Neural progenitor cell (in vitro differentiated cells): ENCODE results near the gene UTP11.

ENCODE experiments used
- EZH2 ChIP-seq: fragments of 200-600 bp; sonication (generic); IDR thresholded peaks from 2 replicates; pipeline ENCODE4 v1.6.1; 2017; ENCODE audit warnings: antibody characterized with exemption, mild to moderate bottlenecking, moderate library complexity
- EZH2phosphoT487 ChIP-seq: fragments of 200-600 bp; sonication (generic); IDR thresholded peaks from 2 replicates; pipeline ENCODE4 v1.6.1; 2017; ENCODE audit warnings: antibody characterized with exemption
- TF ChIP-seq, protein P1 (sequence below): fragments of 200-600 bp; sonication (generic); IDR thresholded peaks from 2 replicates; pipeline ENCODE4 v1.5.1; 2017; ENCODE audit warnings: antibody characterized with exemption, mild to moderate bottlenecking

DNA sequence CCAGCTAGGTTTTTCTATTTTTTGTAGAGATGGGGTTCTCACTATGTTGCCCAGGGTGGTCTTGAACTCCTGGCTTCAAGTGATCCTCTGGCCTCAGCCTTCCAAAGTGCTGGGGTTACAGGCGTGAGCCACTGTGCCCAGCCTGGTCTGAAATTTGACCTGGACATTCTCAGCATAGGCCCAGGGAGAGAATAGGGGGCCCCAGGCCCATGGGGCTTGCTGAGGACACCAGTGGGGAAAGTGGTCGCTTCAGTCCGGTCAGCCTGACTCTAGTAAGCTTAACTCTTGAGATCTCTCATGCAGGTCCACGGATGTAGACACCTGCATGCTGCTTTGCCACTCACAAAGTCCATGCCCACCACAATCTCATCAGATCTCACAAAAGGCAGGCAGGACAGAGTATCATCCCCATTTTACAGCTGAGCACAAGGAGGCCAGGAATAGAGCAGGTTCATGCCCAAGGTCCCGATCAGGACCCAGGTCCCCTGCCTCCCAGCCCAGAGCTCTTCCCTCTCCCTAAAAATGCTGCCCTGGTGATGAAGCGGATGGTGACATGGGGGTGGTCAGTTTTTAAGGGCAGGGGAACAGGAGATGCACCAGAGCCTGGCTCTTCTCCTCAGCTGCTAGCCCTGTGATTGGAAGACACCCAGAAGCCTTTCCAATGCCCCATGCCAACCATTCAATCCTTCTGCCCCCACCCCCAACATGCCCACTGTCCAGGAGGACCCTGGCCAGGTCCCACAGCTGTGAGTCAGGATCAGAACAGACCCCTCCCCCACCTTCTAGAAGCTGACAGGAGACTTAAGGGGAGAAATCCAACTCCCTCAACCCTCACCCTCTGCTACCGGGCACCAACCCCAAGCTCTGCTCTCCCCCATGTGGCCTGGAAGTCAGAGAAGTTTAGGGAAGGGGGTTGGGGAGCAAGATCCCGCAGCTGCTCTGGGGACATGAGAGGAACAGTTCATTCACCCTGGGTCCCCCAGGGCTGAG, 9.0 kb upstream of the UTP11 start:
- TF ChIP-seq, protein P1, sequence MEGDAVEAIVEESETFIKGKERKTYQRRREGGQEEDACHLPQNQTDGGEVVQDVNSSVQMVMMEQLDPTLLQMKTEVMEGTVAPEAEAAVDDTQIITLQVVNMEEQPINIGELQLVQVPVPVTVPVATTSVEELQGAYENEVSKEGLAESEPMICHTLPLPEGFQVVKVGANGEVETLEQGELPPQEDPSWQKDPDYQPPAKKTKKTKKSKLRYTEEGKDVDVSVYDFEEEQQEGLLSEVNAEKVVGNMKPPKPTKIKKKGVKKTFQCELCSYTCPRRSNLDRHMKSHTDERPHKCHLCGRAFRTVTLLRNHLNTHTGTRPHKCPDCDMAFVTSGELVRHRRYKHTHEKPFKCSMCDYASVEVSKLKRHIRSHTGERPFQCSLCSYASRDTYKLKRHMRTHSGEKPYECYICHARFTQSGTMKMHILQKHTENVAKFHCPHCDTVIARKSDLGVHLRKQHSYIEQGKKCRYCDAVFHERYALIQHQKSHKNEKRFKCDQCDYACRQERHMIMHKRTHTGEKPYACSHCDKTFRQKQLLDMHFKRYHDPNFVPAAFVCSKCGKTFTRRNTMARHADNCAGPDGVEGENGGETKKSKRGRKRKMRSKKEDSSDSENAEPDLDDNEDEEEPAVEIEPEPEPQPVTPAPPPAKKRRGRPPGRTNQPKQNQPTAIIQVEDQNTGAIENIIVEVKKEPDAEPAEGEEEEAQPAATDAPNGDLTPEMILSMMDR = no peak
- no peak for TF ChIP-seq EZH2
- TF ChIP-seq EZH2phosphoT487 = no peak
